SIG-M5 treated with dmso at 0.1 percent for 504 hours (cell line): Measurements from ENCODE around the gene SYNPR.

Experiments used
- DNase-seq: peaks from one replicate; lab custom pipeline; 2025; ENCODE audit not compliant: unreplicated experiment; lab: John Stamatoyannopoulos, UW

Gene SYNPR

DNA sequence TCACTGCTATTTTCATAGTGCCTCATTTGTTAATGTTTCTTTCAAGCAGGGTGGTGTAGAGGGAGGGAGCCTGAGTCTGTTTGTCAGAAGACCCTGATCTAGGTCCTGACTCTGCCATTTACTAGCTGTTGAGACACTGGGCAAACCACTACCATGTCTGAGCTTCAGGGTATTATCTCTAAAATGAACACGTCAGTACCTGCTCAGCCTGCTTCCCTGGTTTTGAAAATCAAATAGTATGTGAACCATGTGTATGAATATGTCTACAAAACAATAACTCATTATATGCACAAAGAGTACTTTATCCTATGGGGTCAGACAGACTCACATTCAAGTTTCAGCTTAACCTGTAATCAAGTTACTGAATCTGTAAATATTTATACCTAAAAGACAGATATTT lies 25.1 kb downstream of the SYNPR start:
- DNase-seq = peak; percentile 69

DNA sequence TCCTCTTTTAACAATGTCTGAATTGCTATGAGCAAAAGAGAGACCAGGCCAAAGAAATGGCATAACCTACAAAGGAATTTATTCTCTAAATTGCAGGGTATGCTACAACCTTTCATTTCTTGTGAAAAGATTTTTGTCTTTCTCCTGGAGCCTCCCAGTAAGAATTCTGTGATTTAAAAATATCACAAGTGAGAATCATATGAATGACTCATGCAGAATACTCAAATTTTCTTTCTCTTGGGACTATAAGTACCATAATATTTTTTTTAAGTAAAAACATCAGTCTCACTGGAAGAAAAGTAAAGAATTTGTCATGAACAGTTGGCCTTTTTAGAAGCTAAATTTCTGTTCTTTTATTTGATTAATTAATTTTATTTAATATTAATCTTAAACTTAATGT lies 26.3 kb downstream of the SYNPR start:
- DNase-seq = no peak

DNA sequence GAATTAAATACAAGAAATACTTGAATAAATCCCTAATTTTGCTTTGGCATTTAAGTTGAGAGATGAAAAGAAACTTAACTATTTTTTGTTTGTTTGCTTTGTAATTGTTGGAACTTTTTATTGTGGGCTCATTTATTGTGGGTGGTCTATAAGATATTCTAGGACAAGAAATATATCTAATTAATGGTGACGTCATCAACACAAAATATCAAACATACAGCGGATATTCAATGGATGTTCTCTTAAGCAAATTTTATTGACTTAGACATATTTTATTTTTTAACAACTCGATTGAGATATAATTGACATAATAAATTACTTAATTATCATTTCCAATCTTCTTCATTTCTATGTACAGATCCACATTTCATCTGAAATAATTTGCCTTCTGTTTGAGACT lies 30.0 kb downstream of the SYNPR start:
- no peak for DNase-seq

DNA sequence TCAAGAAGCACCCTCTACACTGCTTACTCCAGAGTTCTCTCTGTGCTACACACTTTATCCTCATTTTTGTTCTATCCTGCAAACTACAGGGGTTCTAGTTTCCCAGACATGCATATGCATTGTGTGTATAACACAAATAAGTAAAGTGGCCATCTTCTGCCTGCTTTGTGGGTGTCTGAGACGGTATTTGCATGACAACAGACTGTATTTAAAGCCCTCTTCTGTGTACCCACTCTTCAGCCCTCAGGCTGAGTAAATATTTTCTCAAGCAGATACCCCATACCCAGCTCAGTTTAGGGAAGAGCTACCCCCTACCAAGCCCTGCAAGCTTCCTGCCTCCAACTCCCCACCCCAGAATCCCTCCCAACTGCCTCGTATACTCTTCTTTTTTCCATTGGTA lies 31.7 kb downstream of the SYNPR start:
- DNase-seq = no peak

DNA sequence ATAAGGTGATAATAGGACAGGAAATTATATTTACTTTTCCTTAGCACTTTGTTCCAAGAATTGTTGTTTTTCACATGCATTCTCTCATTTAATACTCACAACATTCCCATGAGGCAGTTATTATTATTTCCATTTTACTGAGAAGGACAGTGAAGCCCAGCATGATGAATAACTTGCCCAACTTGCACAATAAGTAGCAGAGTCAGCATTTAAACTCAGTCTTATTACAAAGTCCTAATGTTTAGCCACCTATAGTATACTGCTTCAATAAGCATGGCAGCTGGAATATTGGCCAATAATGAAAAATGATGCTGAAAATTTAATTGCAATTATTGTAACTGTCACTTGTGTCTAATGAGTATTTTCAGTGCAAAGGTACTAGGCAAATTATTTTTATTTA lies 45.7 kb downstream of the SYNPR start:
- no peak for DNase-seq

DNA sequence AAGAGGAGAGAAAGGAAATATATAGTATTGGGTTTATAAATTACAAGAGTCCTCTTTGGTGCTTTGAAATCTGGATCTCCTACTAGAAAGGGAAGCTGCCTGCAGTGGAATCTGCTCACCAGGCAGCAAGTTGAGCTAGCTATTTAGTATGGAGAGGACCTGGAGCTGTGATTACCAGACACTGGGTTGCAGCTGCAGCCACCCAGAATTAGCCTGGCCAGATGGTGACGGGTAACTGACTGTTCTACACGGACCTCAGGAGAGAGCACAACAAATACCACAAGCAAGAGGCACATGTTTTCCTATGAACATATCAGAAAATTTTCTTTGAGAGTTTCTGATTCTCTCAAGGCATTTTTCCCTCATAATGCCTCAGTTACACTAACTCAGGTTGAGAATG lies 46.5 kb downstream of the SYNPR start:
- no peak for DNase-seq

DNA sequence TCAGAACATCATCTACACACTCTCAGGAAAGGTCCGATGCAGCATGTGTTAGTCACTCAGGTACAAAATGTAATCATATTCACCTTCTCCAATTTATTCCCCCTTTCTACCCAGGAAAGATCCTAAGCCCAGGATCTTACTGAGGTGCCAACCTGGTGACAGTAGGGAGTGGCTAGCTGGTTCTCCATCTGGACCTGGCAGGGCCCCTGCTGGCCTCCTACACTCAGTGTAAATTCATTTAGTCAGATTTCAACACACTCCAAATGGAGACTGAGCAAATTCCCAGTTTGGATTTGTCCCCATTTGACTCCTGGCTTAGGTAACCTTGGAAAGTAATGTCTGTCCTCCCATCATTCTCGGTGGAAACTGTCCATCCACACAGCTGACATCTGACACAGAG lies 47.3 kb downstream of the SYNPR start:
- no peak for DNase-seq

DNA sequence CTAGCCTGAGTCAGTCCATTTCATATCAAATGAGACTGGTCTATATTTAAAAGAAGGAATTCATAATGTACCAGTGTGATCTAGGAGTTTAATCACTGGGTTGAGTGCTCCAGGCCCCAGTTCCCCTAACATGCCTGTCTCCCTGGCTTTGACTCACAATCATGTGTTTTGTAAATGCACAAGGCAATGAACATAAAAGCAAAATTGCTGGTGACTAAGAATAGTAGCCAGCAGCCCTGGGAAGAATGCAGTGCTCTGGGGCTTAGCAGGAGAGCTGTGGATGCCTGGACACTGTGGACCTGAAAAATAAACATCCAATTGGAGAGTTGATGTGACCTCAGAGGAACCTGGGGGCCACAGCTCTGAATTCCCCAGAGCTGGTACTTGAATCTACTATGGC lies 50.3 kb downstream of the SYNPR start:
- no peak for DNase-seq

DNA sequence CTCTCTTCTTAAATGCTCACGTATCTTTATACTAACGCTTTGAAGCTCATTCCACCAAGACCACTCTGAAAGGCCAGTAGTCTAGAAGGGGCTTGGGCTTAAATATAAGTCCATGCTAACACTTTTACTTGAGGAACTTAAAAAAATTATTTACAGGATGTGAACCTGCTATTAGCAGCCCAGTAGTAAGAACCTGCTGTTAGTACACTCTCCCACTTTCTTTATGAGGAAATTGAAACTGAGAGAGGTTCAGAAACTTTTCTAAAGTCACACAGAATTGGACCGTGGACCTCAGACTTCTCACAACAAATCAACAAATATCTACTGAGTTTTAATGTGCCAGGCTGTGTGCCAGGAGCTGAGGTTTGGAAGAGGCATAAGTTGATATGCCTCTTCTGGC lies 53.4 kb downstream of the SYNPR start:
- DNase-seq = no peak

DNA sequence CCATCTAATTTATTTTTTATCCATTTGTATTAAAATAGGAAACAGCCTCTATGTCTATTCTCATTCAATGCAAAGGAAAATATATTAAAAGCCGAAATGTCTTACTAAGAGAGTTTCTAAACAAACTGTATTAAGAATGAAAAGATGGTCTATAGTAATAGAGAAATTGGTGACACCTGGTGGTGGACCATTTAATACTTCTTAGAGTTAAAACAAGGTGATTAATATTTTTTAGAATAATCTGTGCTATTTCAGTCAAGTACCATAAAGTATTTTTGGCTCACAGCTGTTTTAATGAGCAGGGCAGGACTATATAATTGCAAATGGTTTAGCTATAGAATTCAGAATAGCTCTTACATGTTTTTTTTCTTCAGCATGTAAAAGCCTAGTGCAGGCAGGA lies 55.7 kb downstream of the SYNPR start:
- peak; percentile 27 for DNase-seq

DNA sequence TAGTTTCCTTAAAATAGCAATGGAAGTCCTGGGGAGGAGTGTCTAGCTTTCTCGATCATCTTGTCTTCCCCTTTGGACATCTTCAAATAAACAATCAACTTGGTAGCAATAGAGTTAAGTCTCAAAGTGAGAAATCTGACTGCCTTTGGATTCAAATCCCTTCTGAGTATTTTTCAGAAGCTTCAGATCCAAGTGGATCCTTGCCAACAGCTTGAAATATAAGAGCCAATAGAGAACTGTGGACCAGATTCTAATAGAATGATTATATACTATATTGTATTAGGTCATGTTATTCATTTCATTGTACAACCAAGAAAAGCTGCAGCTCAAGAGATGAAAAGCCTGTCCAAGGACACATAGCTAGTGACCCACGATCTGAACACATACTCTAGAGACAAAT lies 60.2 kb downstream of the SYNPR start:
- no peak for DNase-seq

DNA sequence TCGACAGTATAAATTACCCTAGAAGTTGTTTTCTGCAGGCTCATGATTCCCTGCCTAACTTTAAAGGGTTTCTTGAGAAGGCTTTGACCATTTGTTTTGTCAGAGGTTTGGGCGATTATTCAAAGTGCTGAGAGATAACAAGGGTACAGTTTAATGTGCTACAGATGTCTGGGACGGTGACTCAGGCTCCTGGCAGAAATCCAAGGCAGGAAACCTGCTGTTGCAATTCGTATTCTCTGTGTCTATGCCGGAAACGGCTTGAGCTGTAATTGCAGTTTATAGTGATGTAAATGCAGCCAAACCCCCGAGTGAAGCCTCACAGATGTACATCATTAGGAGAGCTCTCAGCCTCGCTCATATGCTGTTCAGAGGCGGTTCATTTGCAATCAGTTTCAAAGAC lies 65.6 kb downstream of the SYNPR start:
- peak; percentile 76 for DNase-seq

DNA sequence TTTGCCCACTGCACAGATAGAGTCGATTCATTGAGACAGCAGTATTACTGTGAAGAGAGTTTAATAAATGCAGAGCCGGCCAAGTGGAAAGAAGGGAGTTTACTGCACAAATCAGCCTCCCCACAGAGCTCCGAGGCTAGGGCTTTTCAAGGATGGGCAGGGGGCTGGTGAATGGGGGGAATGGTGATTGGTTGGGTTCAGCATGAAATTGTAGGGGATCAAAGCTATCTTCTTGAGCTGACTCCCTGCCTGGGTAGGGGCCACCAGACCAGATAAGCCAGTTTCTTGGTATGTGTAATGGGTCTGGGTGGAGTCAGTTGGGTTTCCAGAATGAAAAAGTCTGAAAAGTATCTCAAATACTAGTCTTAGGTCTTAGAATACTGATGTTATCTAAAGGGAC lies 66.6 kb downstream of the SYNPR start:
- no peak for DNase-seq

DNA sequence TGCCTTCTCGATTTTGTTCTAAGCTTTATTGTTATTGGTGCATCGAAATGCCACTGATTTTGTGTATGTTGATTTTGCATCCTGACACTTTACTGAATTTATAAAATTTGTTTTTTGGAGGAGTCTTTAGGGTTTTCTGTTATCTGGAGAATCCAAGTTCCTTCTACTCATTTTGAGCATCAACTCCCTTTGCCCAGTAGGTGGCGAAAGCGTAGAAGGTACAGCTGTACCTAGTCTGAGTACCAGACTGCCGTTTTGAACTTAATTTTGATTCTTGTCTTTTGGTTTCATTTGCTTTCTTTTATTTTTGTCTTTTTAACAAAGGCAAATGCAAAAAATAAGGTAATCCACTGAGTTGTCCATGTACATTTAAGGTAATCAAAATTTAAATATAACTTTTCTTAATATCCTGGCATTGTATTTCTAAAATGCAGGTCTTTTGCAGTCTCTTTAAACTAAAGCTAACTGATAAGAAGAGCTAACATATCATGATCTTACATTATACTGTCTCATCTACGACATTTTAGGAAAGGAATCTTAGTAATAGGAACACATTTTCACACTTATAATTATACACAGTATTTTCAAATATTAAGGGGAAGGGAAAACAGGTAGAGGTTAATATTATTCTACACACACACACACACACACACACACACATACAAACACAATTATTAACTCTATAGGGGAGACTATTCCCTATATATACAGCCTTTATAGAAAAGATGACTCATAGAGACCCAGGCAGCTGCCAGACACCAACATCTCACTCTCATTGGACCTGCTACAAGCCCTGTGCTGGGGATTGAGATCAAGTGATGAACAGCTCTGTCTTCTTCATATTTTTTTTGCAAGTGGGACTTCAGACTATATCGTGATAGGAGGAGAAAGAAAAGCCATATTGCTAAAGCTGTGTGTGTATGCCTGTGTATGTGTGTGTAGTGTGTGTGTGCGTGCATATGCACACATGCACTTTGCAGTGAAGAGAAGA lies 71.8 kb downstream of the SYNPR start:
- peak; percentile 81 for DNase-seq

DNA sequence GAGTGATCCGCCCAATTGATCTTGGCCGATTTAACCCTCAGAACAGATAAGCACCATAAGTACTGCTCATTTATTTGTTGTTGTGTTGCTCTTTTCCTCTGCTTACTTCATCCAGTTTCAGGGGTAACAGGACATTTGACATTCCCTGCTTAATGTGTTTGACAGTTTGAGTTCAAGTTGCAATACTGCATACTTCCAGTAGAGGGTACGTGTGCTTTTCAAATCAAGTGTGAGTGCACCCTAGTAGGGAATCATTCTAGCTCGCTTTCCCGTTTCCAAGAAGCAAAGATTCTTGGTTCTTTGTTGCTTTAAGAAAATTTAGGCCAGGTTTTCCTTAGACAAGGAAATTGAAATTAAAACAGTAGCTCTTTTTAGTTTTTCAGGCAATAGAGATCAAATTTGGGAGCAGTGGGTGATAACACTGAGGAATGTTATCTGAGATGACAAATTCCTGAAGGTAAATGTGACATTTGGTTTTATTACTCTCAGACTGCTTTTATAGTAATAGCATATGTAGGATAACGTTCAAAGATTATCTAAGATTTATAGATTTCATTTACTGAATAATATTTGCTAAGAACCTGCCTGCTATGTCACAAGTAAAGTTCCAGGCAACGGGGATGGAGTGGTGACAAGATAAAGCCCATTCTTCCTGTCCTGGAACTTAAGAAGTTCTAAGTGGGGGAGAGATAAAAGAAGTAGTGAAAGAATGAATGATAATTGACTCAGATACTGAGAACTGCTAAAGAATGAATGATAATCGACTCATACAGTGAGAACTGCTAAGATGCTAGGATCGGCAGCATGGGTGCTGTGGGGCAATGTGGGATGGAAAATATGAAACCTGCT lies 73.3 kb downstream of the SYNPR start:
- DNase-seq = peak; percentile 85

DNA sequence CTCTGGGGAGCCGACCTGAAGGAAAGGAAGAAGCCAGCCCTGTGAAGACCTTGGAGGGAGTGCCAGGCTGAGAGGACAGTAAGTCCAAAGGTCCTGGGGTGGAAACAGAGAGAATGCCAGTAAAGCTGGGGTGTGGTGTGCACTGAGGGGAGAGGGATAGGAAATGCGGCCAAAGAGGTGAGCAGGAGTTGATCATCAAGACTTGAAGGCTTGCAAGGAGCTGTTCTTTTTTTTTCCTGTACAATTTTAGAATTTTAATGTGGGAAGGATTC lies 73.8 kb downstream of the SYNPR start:
- DNase-seq = no peak

DNA sequence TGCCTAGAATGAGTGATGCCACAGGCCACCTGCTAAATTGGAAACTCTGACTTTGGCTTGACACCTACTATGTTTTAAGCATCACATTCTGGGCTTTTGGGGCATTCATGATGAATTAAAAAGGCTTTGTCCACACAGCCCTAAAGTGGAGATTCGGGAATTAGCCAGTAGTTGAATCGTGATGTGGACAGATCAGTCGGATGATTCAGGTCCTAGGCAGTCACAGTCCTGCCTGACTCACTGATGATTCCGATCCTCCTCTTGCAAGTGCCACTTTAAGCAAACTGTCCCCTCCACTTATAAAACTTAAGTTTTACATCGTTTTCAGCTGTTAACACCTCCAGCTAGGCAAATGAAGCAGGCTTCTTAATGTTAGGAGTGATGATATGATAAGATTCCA lies 75.3 kb downstream of the SYNPR start:
- DNase-seq = no peak

DNA sequence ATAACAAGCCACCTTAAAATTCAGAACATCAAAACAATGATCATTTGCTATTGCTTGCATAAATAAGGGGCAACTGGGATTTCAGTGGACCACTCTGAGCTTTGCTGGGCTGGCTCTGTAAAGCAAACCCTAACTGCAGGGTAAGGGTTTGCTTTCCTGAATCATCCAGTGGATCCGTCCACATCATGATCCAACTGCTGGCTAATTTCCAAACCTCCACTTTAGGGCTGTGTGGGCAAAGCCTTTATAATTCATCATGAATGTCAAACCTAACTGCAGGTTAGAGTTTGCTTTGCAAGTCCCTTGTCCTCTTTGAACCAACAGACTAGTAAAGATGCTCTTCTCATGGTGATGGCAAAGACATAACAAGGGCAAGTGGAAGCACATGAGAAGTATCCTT lies 76.1 kb downstream of the SYNPR start:
- no peak for DNase-seq

DNA sequence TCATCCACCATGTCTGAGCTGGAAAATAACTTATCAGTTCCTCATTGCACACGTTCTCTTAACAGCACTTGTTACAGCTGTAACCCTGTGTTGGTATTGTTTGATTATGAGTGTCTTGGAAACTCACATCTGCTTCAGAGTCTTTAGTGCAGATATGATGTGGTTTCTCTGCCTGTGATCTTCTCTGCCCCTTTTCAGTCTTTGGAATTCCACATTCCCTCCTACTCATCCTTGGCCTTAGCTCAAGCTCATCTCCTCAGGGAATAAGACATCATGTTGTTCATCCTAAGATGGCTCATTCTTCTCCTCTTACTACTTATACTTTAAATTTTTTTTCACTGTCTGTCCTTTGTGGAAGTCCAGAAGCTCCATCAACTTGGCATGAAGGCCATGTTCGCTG lies 77.7 kb downstream of the SYNPR start:
- DNase-seq = no peak

DNA sequence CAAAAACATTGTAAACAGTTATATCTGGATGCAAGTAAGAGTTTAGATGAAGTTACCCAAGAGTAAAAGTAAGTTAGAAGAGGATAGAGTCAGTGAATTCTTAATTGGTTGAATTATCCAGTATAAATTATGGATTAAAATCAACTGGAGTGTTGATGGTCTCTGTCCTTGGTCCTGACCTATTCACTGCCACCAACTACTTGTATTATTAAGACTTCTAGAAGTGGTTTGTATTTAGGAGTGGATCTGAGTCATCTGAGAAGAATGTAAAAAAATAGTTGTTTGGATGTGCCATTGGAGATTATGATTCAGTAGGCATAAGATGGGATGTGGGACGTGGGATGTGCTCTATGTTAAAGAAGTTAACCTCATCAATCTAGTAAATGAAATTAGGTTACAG lies 86.4 kb downstream of the SYNPR start:
- DNase-seq = peak; percentile 44

DNA sequence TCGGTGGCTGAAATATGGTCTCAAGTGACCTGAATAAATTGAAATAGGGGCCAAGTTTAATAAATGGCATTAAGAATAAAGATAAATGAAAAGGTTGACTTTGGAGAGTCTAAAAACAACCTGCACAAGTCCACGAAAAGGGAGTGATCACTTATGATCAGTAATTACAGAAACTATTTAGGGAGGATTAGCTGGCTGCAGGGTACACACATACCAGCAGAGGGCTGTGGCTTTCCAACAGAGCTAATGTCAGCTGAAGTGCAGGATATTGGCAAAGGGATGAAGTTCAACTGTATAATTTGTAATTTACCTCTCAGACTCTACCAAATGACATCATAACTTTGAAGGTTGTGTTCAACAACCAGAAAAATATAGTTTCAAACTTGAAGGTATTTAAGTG lies 86.8 kb downstream of the SYNPR start:
- DNase-seq = peak; percentile 43

DNA sequence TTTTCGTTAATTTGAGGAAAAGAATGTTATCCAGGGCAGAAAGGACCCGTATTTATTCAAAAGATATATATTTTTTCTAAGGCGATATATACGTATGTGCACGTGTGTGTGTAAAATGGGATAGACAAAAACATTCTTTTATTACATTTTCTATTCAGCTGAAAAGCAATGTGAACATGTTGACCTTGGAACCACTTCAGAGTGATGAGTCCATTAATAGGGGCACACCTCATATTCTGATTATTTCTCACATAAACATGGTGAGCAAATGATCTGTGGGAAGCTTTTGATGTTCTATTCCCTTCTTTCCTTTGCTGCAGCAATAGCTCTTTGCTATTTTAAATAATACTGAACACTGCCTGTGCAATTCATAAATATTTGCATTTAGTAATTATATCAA lies 87.6 kb downstream of the SYNPR start:
- DNase-seq = no peak
